HepG2 (cell line): Measurements from ENCODE around the gene POLQ. TPM values are rescaled to one million over a fixed set of nuclear protein-coding genes. Genes with fewer than 3 reads are reported as not detected.

Source experiments
- ATAC-seq: fragments of 200-7000 bp; cut with Tn5 transposase; 3 replicates; pipeline ENCODE4 v1.9.1; 2020; ENCODE audit warnings: mild to moderate bottlenecking, moderate library complexity
- BruUV-seq: library from RNA; stranded (reverse); fragments of 400-500 nt; replicated peaks from 2 replicates; lab custom pipeline; 2021; lab: Mats Ljungman, UMichigan
- CTCF ChIA-PET: fragments of 300-600 bp; formaldehyde crosslinking; extraction: SDS; loops from one replicate; lab custom pipeline; 2021; ENCODE audit warnings: low total read pairs, inconsistent platforms, low intra/inter-chr PET ratio; lab: Yijun Ruan, JAX
- POLR2A ChIA-PET: fragments of 350-600 bp; sonication (Branson Sonifier 250); formaldehyde crosslinking; loops from one replicate; lab custom pipeline; 2020; ENCODE audit warnings: antibody characterized with exemption, inconsistent platforms; lab: Yijun Ruan, JAX
- DNase-seq: peaks from one replicate; pipeline ENCODE4 v3.0.0-alpha.2; 2015; ENCODE audit warnings: low spot score
- FAIRE-seq: peaks from 3 replicates; lab custom pipeline; 2011; peaks lifted over from hg19 to GRCh38; lab: Jason Lieb, UNC
- H2AFZ ChIP-seq: one replicate; pipeline ENCODE4 v1.6.1; 2011; ENCODE audit warnings: low read length, inconsistent platforms
- H3K27ac ChIP-seq: fragments of 300-600 bp; 3 replicates; pipeline ENCODE4 v1.8.0; 2011; ENCODE audit warnings: mixed run types, mild to moderate bottlenecking, mixed read lengths, low read length, inconsistent platforms; ENCODE audit not compliant: insufficient read depth; ENCODE audit errors: extremely low read length
- H3K27me3 ChIP-seq, 2 experiments: fragments of 200-600 bp in 1 of 2; 2 replicates in 1 of 2; 3 replicates in 1 of 2; pipeline versions ENCODE4 v1.6.0 to v1.8.0; 2011; ENCODE audit warnings: low read length in 2 of 2, mild to moderate bottlenecking in 2 of 2, moderate library complexity in 2 of 2, inconsistent platforms in 1 of 2; ENCODE audit not compliant: insufficient read depth in 2 of 2, control insufficient read depth in 1 of 2
- H3K36me3 ChIP-seq, 2 experiments: fragments of 200-600 bp in 1 of 2; replicated peaks in 1 of 2; 2 replicates in 1 of 2; 3 replicates in 1 of 2; pipeline versions ENCODE4 v1.5.1 to v1.8.0; 2011; ENCODE audit warnings: low read length in 2 of 2, inconsistent platforms in 1 of 2; ENCODE audit not compliant: insufficient read depth in 2 of 2, control insufficient read depth in 1 of 2
- H3K4me1 ChIP-seq: 2 replicates; pipeline ENCODE4 v1.5.1; 2012; ENCODE audit warnings: low read length, inconsistent platforms; ENCODE audit not compliant: insufficient read depth
- H3K4me2 ChIP-seq: 2 replicates; pipeline ENCODE4 v1.6.0; 2011; ENCODE audit warnings: low read depth, low read length, inconsistent platforms
- H3K4me3 ChIP-seq, 3 experiments: fragments of 200-600 bp in 1 of 3; sonication (generic), shearing (Covaris generic) in 1 of 3; replicated peaks in 1 of 3; 2 replicates each; pipeline ENCODE4 v1.5.1; 2011 to 2016; ENCODE audit warnings: low read length in 3 of 3, inconsistent platforms in 2 of 3, low read depth in 2 of 3, mild to moderate bottlenecking in 2 of 3, control low read depth in 1 of 3, mixed read lengths in 1 of 3; ENCODE audit not compliant: insufficient read depth in 1 of 3
- H3K79me2 ChIP-seq: one replicate; pipeline ENCODE4 v1.6.1; 2011; ENCODE audit warnings: low read length, inconsistent platforms; ENCODE audit not compliant: insufficient read depth
- H3K9ac ChIP-seq: 2 replicates; pipeline ENCODE4 v1.6.0; 2011; ENCODE audit warnings: mild to moderate bottlenecking, low read depth, low read length, inconsistent platforms; ENCODE audit not compliant: insufficient read depth
- H3K9me3 ChIP-seq: 2 replicates; pipeline ENCODE4 v1.5.1; 2012; ENCODE audit warnings: mild to moderate bottlenecking, low read length
- H4K20me1 ChIP-seq: 2 replicates; pipeline ENCODE4 v1.6.0; 2011; ENCODE audit warnings: inconsistent platforms, mild to moderate bottlenecking, low read length, moderate library complexity; ENCODE audit not compliant: insufficient read depth
- ETV6 ChIP-seq: sonication (generic); formaldehyde crosslinking; conservative IDR thresholded peaks from 2 replicates; pipeline ENCODE4 v1.4.0; 2020; ENCODE audit warnings: missing genetic modification reagents
- IKZF1 ChIP-seq: fragments of 450-650 bp; IDR thresholded peaks from 2 replicates; pipeline ENCODE4 v1.7.1; 2016
- KDM1A ChIP-seq: IDR thresholded peaks from 2 replicates; pipeline ENCODE4 v1.6.1; 2016; ENCODE audit warnings: missing compliant biosample characterization
- MZF1 ChIP-seq: sonication (generic); formaldehyde crosslinking; IDR thresholded peaks from 2 replicates; pipeline ENCODE4 v1.8.1; 2023; ENCODE audit warnings: mild to moderate bottlenecking, missing genetic modification reagents, borderline replicate concordance
- NCOR1 ChIP-seq: fragments of 200-600 bp; sonication (generic); IDR thresholded peaks from 2 replicates; pipeline ENCODE4 v1.7.0; 2017; ENCODE audit warnings: antibody characterized with exemption, low read length, borderline replicate concordance
- TEAD3 ChIP-seq: optimal IDR thresholded peaks from 2 replicates; pipeline ENCODE3; 2016; ENCODE audit warnings: borderline replicate concordance
- ZNF33B ChIP-seq: sonication (generic); formaldehyde crosslinking; IDR thresholded peaks from 2 replicates; pipeline ENCODE4 v1.5.1; 2020; ENCODE audit warnings: mild to moderate bottlenecking, missing genetic modification reagents
- ZNF782 ChIP-seq: sonication (generic); formaldehyde crosslinking; IDR thresholded peaks from 2 replicates; pipeline ENCODE4 v1.4.0; 2020; ENCODE audit warnings: missing genetic modification reagents, mild to moderate bottlenecking, borderline replicate concordance
- WGBS: methylation state at CpG from one replicate; pipeline ENCODE4 v1.1.6; 2017; ENCODE audit warnings: low lambda C conversion rate; 5-methylcytosine and 5-hydroxymethylcytosine counted together
- in situ Hi-C: cut with HindIII; loops from 2 replicates; pipeline ENCODE4 v1.10.0; 2017; ENCODE audit warnings: low pct_unique_long_range_greater_than_20kb; ENCODE audit not compliant: extremely low pct_ligation_motif_present
- intact Hi-C: fragments of 100-400 bp; cut with micrococcal nuclease; formaldehyde crosslinking; loops from one replicate; pipeline ENCODE4 v1.10.0; 2022; ENCODE audit not compliant: unreplicated experiment
- polyA plus RNA-seq, 8 experiments: library from polyadenylated mRNA; depleted of rRNA in 3 of 8; stranded (reverse) in 7 of 8; unstranded in 1 of 8; fragments of >200 nt; fragmentation: Illumina TruSeq in 4 of 8; extraction: Trizol in 4 of 8; gene quantifications; 2 replicates each; pipeline versions ENCODE4 v1.2.1 to v1.2.3, GENCODE V29; 2011 to 2016; ENCODE audit warnings: low read depth in 4 of 8, missing spikeins in 1 of 8, mixed read lengths in 1 of 8; ENCODE audit not compliant: insufficient read depth in 1 of 8
- total RNA-seq, 5 experiments: library from RNA; depleted of rRNA; stranded (reverse); fragments of >200 nt; fragmentation: Illumina TruSeq; extraction: Trizol; gene quantifications; 2 replicates each; pipeline ENCODE4 v1.2.3, GENCODE V29; 2016; ENCODE audit warnings: low read depth in 1 of 5
- TF ChIP-seq, protein P1 (sequence below): IDR thresholded peaks from 2 replicates; pipeline ENCODE4 v1.6.1; 2016; ENCODE audit warnings: missing biosample characterization, missing genetic modification reagents, low read depth
- TF ChIP-seq, protein P2 (sequence below): sonication (generic); formaldehyde crosslinking; conservative IDR thresholded peaks from 2 replicates; pipeline ENCODE4 v1.5.0; 2020; ENCODE audit warnings: missing genetic modification reagents
- TF ChIP-seq, protein P3 (sequence below): sonication (generic); formaldehyde crosslinking; IDR thresholded peaks from 2 replicates; pipeline ENCODE4 v1.4.0; 2020; ENCODE audit warnings: mild to moderate bottlenecking, missing genetic modification reagents
- TF ChIP-seq, protein P4 (sequence below): sonication (generic); formaldehyde crosslinking; IDR thresholded peaks from one replicate; pipeline ENCODE4 v1.5.1; 2020; ENCODE audit warnings: mild to moderate bottlenecking, missing genetic modification reagents; ENCODE audit errors: not compliant biosample characterization

POLQ gene
- total and polyA plus RNA-seq, 2 of the 13 experiments (the other 11 are each of a cell fraction or from before 2014, with no cell fraction given) = 2.5 to 18.6 TPM

DNA sequence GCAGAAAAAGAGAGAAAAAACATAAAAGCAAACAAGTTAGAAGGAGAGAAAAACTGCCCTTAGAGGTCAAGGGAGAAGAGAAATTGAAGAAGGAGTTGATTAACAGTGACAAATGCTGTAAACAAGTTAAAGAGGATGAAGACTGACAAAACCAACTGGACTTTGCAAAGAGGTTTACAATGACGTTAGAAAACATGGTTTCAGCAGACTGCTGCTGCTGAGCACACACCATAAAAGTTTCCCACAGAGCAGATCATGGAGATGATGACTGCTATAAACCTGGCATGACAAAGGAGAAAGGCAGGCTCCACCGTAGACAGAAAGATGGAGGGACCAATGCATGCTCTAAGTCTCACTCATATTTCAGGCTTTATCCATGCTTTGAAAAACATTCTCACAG lies 78.7 kb downstream of the POLQ start:
- FAIRE-seq (no peak), DNase-seq (no peak), ATAC-seq (no peak)
- WGBS = 95% methylated on average over 2 of the region's 2 CpGs
- no TSS peak for BruUV-seq
- intact Hi-C loops = no loop called here
- no peak overlapping the region for H3K4me2 ChIP-seq
- H3K27ac ChIP-seq = no peak overlapping the region
- no peaks in the 10 kb centered on the region for H3K27me3 ChIP-seq
- H2AFZ ChIP-seq = no peak overlapping the region
- no peaks in the 10 kb centered on the region for H3K4me1 ChIP-seq
- H4K20me1 ChIP-seq = no peaks in the 10 kb centered on the region
- in situ Hi-C loops = no loop called here
- H3K4me3 ChIP-seq = no peak overlapping the region
- ChIA-PET CTCF (no interaction called here), POLR2A (no interaction called here)
- no peaks in the 10 kb centered on the region for H3K9me3 ChIP-seq
- no peak overlapping the region for H3K9ac ChIP-seq
- H3K79me2 ChIP-seq = no peaks in the 10 kb centered on the region
- H3K36me3 ChIP-seq = peaks cover 4 to 15% of the 10 kb centered on the region in 2 experiments; a peak in 4 of 5 replicates
- TF ChIP-seq KDM1A (CRISPR knock-in tag) (no peak), ZNF33B (CRISPR knock-in tag) (no peak), ZNF782 (CRISPR knock-in tag) (no peak), IKZF1 (no peak), ETV6 (CRISPR knock-in tag) (no peak), MZF1 (CRISPR knock-in tag) (no peak), TEAD3 (no peak), NCOR1 (no peak)
- TF ChIP-seq, protein P1, sequence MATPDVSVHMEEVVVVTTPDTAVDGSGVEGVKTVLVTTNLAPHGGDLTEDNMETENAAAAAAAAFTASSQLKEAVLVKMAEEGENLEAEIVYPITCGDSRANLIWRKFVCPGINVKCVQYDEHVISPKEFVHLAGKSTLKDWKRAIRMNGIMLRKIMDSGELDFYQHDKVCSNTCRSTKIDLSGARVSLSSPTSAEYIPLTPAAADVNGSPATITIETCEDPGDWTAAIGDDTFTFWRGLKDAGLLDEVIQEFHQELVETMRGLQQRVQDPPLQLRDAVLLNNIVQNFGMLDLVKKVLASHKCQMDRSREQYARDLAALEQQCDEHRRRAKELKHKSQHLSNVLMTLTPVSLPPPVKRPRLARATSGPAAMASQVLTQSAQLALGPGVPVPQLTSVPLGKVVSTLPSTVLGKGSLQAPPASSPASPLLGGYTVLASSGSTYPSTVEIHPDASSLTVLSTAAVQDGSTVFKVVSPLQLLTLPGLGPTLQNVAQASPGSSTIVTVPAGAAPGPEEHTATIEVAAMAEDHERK (CRISPR knock-in tag) = no peak
- TF ChIP-seq, protein P2, sequence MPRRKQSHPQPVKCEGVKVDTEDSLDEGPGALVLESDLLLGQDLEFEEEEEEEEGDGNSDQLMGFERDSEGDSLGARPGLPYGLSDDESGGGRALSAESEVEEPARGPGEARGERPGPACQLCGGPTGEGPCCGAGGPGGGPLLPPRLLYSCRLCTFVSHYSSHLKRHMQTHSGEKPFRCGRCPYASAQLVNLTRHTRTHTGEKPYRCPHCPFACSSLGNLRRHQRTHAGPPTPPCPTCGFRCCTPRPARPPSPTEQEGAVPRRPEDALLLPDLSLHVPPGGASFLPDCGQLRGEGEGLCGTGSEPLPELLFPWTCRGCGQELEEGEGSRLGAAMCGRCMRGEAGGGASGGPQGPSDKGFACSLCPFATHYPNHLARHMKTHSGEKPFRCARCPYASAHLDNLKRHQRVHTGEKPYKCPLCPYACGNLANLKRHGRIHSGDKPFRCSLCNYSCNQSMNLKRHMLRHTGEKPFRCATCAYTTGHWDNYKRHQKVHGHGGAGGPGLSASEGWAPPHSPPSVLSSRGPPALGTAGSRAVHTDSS (CRISPR knock-in tag) = no peak
- TF ChIP-seq, protein P3, sequence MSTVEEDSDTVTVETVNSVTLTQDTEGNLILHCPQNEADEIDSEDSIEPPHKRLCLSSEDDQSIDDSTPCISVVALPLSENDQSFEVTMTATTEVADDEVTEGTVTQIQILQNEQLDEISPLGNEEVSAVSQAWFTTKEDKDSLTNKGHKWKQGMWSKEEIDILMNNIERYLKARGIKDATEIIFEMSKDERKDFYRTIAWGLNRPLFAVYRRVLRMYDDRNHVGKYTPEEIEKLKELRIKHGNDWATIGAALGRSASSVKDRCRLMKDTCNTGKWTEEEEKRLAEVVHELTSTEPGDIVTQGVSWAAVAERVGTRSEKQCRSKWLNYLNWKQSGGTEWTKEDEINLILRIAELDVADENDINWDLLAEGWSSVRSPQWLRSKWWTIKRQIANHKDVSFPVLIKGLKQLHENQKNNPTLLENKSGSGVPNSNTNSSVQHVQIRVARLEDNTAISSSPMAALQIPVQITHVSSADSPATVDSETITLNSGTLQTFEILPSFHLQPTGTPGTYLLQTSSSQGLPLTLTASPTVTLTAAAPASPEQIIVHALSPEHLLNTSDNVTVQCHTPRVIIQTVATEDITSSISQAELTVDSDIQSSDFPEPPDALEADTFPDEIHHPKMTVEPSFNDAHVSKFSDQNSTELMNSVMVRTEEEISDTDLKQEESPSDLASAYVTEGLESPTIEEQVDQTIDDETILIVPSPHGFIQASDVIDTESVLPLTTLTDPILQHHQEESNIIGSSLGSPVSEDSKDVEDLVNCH (CRISPR knock-in tag) = no peak
- TF ChIP-seq, protein P4, sequence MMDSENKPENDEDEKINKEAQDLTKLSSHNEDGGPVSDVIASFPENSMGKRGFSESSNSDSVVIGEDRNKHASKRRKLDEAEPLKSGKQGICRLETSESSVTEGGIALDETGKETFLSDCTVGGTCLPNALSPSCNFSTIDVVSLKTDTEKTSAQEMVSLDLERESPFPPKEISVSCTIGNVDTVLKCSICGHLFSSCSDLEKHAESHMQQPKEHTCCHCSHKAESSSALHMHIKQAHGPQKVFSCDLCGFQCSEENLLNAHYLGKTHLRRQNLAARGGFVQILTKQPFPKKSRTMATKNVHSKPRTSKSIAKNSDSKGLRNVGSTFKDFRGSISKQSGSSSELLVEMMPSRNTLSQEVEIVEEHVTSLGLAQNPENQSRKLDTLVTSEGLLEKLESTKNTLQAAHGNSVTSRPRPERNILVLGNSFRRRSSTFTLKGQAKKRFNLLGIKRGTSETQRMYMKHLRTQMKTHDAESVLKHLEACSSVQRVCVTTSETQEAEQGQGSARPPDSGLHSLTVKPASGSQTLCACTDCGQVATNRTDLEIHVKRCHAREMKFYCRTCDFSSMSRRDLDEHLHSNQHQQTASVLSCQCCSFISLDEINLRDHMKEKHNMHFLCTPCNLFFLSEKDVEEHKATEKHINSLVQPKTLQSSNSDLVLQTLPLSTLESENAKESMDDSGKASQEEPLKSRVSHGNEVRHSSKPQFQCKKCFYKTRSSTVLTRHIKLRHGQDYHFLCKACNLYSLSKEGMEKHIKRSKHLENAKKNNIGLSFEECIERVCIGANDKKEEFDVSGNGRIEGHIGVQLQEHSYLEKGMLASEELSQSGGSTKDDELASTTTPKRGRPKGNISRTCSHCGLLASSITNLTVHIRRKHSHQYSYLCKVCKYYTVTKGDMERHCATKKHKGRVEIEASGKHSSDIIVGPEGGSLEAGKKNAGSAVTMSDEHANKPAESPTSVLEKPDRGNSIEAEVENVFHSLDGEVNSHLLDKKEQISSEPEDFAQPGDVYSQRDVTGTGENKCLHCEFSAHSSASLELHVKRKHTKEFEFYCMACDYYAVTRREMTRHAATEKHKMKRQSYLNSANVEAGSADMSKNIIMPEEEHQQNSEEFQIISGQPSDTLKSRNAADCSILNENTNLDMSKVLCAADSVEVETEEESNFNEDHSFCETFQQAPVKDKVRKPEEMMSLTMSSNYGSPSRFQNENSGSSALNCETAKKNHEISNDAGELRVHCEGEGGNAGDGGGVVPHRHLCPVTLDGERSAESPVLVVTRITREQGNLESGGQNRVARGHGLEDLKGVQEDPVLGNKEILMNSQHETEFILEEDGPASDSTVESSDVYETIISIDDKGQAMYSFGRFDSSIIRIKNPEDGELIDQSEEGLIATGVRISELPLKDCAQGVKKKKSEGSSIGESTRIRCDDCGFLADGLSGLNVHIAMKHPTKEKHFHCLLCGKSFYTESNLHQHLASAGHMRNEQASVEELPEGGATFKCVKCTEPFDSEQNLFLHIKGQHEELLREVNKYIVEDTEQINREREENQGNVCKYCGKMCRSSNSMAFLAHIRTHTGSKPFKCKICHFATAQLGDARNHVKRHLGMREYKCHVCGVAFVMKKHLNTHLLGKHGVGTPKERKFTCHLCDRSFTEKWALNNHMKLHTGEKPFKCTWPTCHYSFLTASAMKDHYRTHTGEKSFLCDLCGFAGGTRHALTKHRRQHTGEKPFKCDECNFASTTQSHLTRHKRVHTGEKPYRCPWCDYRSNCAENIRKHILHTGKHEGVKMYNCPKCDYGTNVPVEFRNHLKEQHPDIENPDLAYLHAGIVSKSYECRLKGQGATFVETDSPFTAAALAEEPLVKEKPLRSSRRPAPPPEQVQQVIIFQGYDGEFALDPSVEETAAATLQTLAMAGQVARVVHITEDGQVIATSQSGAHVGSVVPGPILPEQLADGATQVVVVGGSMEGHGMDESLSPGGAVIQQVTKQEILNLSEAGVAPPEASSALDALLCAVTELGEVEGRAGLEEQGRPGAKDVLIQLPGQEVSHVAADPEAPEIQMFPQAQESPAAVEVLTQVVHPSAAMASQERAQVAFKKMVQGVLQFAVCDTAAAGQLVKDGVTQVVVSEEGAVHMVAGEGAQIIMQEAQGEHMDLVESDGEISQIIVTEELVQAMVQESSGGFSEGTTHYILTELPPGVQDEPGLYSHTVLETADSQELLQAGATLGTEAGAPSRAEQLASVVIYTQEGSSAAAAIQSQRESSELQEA (CRISPR knock-in tag) = no peak
